SK-N-SH (cell line): Measurements from ENCODE around the gene KRTAP6-1.

Source experiments
- CTCF ChIP-seq: fragments of 200-600 bp; sonication (generic); IDR thresholded peaks from 2 replicates; pipeline ENCODE4 v1.6.1; 2017; ENCODE audit warnings: antibody characterized with exemption, mild to moderate bottlenecking, moderate library complexity
- GABPA ChIP-seq: IDR thresholded peaks from 2 replicates; pipeline ENCODE4 v1.4.0; 2012; ENCODE audit warnings: low read depth, mild to moderate bottlenecking
- NRF1 ChIP-seq: IDR thresholded peaks from 2 replicates; pipeline ENCODE4 v1.6.1; 2012; ENCODE audit warnings: low read depth, mild to moderate bottlenecking, low read length
- POLR2AphosphoS5 ChIP-seq: IDR thresholded peaks from 2 replicates; pipeline ENCODE4 v1.6.1; 2012; ENCODE audit warnings: low read depth, low read length
- REST ChIP-seq: IDR thresholded peaks from 2 replicates; pipeline ENCODE4 v1.6.1; 2012; ENCODE audit warnings: mild to moderate bottlenecking, low read depth, low read length, moderate library complexity
- TEAD4 ChIP-seq: IDR thresholded peaks from 2 replicates; pipeline ENCODE4 v1.4.0; 2012; ENCODE audit warnings: mild to moderate bottlenecking, borderline replicate concordance; ENCODE audit not compliant: insufficient read depth
- USF1 ChIP-seq: IDR thresholded peaks from 2 replicates; pipeline ENCODE4 v1.4.0; 2012; ENCODE audit warnings: low read depth, borderline replicate concordance
- ZBTB33 ChIP-seq: IDR thresholded peaks from 2 replicates; pipeline ENCODE4 v1.4.0; 2012; ENCODE audit warnings: low read depth, borderline replicate concordance

GRCh38 chr21:30613836-30614235, at the start of gene KRTAP6-1:
- TF ChIP-seq CTCF (no peak), USF1 (no peak), GABPA (no peak), POLR2AphosphoS5 (no peak), ZBTB33 (no peak), NRF1 (no peak), TEAD4 (no peak), REST (no peak)
